UCSD-AML1 (cell line): ENCODE data around the gene CELA2B.
"Not testable (repeated sequence)": the region's sequence is repeated elsewhere in the genome, so short reads cannot be mapped to it uniquely, and the experiment has no call there.

ENCODE experiments used
- DNase-seq: peaks from one replicate; lab custom pipeline; 2025; ENCODE audit not compliant: unreplicated experiment; lab: John Stamatoyannopoulos, UW

The CELA2B gene

GRCh38 chr1:15475752-15476314, at the start of gene CELA2B:
TSS of gene CELA2B (plus strand) at chr1:15476104. CDS start at chr1:15476126, 22 bp downstream.
- DNase-seq = no peak

- DNase-seq = no peak
Observed at GRCh38 chr1:15426492-15427279, 49.2 kb upstream of the CELA2B start.

DNA sequence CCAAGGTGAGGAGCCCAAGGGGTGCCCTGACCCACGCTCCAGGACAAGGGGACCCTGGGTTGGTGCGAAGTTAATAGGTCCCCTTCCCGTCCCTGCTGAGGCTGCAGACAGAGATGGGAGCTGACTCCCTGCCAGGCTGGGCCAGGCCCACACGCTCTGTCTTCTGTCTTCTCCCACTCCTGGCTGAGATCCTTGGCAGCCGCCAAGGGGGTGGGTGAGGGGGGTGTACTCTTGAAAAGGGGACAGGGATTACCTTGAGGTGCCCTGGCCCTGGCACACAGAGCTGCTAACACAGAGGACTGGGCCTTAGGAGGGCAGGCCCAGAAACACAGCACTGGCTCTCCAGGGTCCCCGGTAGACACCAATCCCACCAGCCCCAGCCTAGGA, 48.6 kb upstream of the CELA2B start:
- DNase-seq = no peak

GRCh38 chr1:15428252-15428651, 47.7 kb upstream of the CELA2B start:
- DNase-seq = not testable (repeated sequence)

DNA sequence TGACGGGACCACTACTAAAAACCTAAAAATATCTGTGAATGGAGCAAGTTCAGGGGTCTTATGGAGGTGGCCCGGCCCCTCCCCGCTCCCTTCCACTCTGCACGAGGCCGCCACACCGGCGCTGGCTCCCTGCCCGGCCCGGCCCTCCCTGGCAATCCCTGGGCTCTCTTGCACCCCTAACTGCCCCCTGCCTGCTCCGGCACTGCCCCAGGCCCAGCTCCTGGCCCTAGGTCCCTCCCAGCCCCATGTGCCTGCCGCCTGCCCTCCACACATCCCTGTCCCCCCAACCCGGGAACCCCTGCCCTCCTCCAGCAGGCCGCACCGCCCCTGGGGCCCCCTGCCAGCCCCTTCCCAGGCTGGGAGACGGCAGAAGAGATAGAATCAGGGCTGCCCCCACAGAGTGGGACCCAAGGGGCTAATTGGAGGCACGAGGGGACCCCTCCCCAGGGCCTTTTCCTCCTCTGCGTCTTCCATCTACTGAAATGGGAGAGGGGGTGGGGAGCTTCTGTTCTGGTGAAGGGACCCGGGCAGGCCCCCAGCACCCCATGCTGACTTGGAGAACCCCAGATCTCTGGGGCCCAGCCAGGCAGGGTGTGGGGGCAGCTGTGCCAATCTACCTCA, 47.0 kb upstream of the CELA2B start:
- DNase-seq = no peak

GRCh38 chr1:15429701-15430149, 46.2 kb upstream of the CELA2B start:
- no peak for DNase-seq

DNA sequence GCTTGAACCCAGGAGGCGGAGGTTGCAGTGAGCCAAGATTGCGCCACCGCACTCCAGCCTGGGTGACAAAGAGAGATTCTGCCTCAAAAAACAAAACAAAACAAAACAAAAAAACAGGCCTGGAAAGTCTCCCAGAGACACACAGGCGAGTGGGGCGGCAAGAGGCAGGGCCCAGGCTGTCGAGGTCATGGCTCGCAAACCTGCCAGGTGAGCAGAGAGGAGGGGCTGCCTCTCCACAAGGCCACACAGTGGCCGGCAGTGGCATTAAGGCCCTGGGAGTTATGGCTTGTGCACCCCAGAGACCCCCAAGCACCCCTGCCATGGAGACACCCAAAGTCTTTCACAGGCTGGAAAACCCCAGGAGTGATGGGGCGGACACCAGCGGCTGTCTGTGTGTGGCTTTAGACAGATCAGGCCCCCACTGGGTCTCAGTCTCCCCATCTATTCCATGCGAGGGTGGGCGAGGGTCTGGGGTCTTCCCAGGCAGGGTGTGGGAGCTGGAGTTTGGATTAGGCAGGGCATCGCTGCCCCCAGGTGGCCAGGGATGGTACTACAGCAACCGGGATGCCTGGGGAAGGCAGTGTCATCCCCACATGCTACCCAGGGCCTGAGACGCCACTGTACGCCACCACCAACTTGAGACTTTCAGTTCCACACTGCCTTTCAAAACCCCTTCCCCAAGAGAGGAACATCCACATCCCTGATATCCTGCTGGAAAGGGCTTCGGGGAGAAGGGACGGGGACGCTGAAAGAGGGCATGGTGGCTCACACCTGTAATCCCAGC, 44.9 kb upstream of the CELA2B start:
- peak; percentile 70 for DNase-seq

- no peak for DNase-seq
Observed at GRCh38 chr1:15431571-15431948, 44.3 kb upstream of the CELA2B start.

DNA sequence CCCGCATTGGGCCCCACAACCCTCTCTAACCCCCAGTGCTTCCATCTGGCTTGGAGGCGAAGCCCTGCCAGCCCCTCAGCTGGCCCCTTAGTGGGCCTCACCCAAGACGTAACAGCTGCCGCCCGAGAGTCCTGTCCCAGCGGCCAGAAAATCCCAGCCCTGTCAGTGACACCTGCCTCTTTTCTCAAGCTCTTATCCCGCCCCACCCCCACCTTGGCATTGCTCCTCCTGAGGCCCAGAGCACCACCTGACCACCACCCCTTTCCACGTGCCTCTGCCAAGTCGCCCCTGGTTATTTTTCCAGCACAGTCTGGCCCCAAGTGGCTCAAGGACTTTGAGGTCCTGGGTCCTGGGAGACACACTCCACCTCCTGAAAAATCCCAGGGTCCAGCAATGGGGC, 43.6 kb upstream of the CELA2B start:
- DNase-seq = no peak

GRCh38 chr1:15433471-15433870, 42.4 kb upstream of the CELA2B start:
- DNase-seq = no peak

GRCh38 chr1:15434739-15435138, 41.2 kb upstream of the CELA2B start:
- peak; percentile 29 for DNase-seq

DNA sequence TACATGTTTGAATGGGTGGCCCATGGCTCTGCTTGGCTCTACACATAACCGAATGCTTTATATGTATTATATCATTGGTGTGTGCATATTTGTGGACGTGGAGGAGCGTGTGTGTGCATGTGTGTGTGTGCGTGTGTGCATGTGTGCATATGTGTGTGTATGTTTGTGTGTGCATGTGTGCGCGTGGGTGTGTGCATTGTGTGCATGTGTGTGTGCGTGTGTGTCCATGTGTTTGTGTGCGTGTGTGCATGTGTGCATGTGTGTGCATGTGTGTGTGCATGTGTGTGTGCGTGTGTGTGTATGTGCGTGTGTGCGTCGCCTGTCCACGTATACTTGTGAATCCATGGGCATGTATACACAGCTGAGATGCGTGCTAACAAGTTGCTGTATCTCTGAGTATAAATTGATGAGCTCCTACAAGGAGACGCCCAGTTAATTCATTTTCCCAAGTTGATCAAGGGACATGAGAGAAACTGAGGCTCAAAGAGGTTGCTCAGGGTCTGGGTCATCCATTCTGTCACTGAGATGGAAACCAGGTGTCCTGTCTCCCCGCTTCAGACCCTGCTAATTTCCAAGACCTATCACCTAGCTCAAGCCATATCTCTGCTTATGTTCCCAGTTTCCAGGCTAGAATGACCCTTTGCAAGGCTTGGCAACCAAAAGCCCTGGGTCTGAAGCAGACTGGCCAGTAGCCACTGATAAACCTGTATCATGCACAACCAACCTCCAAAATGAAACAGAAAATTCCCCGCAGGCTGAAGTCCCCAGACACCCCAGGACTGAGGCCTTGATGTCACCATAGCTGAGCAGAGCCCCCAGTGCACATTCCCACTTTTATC, 40.4 kb upstream of the CELA2B start:
- DNase-seq = no peak

DNA sequence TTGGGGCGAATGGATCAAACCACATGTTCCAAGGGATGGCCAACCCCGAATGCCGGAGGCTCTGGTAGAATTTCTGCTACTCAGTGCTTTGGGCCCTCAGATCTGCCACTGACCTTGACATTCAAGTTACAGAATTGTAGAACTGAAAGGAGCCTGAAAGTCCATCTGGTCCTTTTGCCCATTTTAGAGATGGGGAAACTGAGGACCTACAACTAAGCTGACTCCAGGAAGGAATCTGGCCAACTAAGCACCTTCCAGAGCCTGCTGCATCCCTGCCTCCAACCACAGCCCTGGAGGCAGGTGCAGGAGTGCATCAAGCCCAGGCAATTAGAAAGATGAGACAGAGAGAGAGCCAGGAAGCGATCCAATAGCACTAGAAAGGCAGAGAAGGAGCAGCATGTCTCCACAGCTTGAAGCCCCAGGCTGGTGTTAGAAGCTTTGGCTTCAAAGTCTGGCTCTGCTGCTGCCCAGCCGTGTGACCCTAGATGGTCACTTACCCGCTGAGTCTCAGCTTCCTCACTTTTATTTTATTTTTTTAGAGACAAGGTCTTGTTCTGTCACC, 38.9 kb upstream of the CELA2B start:
- DNase-seq = no peak

DNA sequence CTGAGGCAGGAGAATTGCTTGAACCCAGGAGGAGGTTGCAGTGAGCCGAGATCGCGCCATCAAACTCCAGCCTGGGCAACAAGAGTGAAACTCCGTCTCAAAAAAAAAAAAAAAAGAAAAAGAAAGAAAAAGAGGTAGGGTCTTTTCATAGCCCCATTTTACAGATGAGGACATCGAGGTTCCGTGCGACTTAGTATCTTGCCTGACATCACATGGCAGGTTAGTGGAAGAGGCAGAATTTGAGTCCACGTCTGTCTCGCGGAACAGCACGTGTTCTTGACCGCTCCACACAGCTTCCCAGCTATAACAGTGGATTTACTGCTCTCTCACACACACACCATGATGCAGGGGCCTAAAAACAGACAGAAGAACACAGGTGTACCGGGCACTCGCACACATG, 36.6 kb upstream of the CELA2B start:
- DNase-seq = no peak

DNA sequence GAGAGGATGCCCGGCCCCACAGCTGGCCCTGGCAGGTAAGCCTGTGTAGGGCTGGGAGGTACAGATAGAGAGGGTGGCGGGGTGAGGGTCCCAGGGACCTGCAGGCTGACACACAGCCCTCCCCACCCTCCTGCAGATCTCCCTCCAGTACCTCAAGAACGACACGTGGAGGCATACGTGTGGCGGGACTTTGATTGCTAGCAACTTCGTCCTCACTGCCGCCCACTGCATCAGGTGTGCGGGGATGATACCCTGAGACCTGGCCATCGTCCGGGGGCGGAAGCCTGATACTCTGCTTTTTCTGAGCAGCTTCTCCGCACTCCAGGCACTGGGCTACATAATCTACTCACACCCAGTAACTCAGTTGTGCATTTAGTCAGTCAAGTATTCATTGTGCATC, 35.5 kb upstream of the CELA2B start:
- no peak for DNase-seq

DNA sequence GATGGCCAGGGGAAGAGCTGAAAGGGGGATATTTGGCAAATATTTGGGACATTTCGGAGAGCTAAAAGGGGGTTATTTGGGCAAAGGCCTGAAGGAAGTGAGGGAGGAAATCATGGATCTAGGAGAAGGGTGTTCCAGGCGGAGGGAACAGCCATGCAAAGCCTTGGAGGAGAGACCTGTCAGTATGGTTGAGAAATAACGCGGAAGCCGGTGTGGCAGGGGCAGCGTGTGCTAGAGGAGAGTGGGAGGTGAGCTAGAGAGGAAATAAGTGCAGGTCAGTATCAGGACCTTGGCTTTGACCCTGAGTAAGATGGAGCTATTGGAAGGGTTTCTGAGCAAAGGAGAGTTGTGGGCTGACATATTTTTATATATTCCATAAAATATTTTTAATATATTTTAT, 34.7 kb upstream of the CELA2B start:
- no peak for DNase-seq

- no peak for DNase-seq
Observed at GRCh38 chr1:15442119-15442518, 33.8 kb upstream of the CELA2B start.

DNA sequence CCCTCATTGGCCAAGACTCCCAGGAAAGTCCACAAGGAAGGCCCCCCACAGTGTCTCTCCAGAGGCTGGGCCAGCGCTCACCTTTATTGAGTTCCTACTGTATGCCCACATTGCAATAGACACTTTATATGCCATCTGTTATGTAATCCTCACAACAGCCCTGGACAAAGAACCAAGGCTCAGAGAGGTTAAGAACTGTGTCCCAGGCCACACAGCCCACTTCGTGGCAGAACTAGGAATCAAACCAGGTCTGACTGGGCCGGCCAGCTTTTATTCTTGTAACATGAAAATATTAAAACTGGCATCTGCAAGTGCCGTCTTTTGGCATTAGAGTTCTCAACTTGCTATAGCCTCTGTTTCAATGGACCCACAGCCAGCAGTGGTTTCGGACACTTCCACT, 33.1 kb upstream of the CELA2B start:
- no peak for DNase-seq

DNA sequence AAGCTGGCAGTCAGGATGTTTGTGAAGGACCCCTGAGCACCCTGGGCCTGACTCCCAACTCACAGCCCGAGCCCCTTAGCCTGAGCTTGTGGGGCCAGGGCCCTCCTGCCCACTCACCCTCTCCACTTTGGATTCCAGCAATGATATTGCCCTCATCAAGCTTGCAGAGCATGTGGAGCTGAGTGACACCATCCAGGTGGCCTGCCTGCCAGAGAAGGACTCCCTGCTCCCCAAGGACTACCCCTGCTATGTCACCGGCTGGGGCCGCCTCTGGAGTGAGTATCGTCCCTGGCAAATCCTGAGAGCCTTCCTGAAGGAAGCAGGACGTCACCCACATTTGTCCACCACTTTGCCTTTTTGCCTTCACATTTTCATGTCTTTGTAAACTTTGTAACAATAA, 32.6 kb upstream of the CELA2B start:
- no peak for DNase-seq
